CD4-positive, alpha-beta T cell treated with Interleukin-6 for 4 hours (primary cell): Measurements from ENCODE around the gene CLIP1.
"Not testable (repeated sequence)": the region's sequence is repeated elsewhere in the genome, so short reads cannot be mapped to it uniquely, and the experiment has no call there.

Source experiments
- DNase-seq: peaks from one replicate; pipeline ENCODE4 v3.0.0-alpha.2; 2020; ENCODE audit warnings: mixed read lengths

CLIP1 gene

DNA sequence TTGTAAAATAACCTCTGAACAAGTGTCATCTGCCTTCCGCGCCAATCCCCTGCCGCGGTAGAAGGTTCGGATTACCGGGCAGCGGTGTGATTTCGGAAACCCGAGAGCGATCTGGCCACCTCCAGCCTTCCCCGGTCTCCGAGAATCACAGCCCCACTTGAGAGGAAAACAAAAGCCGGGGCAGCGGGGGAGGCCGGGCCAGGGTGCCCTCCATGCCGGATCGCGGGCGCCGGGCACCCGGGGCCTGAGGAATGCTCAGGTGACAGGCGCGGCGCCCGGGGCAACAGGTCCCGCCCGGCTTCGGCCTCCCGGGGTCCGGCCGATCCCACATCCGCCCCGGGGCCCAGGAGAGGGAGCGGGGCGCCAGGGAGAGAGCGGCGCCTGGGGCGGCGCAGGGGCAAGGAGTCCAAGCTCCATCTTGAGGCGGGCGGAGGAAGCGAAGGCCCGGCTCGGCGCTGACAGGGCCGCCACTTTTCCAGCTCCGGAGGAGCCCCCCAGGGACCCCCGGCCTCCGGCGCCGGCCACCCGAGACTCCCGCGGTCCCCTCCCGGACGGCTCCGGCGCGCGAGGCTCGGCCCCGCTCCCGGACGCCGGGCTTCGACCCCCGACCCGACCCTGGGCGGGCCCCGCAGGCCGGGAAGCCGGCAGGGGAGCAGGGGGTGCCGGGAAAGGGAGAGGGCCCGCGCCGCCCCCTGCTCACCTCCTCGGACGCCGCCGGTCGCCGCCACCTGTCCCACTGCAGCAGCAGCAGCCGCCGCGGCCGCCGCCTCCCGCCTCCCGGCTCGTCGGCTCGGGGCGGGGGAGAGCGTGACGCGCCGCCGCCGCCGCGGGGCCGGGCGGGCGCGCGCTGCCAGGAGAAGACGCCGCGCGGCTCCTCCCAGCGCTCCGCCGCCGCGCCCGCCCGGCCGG lies at the start of gene CLIP1:
Gene CLIP1, minus strand, starts transcription at position 849 of the 909 bp plus-strand sequence. CDS start 42,217 bp downstream, outside the sequence.
- DNase-seq: peak; percentile 70

DNA sequence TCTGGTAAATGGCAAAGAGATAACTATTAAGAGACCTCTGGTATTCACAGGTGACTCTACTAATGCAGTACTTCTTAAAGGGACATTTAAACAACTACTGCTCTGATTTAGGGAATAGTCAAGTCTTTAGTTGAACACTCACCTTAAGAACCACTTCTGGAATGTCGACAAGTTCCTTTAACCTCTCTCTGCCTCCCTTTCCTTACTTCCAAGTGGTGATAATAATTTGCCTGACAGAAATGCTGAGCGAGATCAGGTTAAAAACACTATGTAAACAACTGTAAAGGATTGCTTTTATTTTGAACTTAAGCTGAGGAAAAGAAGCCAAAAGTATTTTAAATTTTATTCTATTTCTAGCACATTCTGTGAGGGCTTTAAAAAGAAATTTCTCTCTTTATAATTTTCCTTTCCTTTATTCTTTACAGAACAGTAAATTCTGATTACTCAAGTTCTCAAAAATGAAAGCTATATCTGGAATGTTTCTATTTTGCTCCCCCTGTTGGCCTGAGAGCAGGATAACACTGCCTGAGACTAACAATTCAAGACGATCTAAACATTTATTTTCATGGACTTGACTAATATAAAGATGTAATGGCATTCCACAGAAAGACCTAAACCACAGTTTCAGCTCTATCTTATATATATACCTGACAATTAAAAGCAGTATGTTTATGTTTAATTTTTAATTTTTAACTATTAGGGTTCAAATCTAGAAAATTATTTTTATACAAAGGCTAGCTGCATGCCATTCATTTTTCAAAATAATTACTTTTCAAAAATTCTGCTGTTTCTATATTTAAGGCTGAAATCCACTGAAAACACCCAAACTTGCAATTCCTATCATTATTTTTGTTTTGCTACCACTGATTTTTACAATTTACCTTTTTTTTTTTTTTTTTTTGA lies 49.1 kb upstream of the CLIP1 start:
- DNase-seq: peak; percentile 32

DNA sequence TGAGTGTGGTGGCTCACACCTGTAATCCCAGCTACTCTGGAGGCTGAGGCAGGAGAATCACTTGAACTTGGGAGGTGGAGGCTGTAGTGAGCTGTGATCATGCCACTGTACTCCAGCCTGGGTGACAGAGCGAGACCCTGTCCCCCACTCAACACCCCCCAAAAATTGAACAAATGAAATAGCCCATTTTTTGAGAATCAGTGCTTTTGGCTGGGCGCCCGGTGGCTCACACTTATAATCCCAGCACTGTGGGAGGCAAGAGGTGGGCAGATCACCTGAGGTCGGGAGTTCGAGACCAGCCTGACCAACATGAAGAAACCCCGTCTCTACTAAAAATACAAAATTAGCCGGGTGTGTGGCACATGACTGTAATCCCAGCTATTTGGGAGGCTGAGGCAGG lies 48.1 kb upstream of the CLIP1 start:
- DNase-seq: not testable (repeated sequence)

GRCh38 chr12:122469856-122470255 lies 47.4 kb upstream of the CLIP1 start:
- DNase-seq: not testable (repeated sequence)

GRCh38 chr12:122467983-122468382 lies 45.5 kb upstream of the CLIP1 start:
- DNase-seq: no peak

DNA sequence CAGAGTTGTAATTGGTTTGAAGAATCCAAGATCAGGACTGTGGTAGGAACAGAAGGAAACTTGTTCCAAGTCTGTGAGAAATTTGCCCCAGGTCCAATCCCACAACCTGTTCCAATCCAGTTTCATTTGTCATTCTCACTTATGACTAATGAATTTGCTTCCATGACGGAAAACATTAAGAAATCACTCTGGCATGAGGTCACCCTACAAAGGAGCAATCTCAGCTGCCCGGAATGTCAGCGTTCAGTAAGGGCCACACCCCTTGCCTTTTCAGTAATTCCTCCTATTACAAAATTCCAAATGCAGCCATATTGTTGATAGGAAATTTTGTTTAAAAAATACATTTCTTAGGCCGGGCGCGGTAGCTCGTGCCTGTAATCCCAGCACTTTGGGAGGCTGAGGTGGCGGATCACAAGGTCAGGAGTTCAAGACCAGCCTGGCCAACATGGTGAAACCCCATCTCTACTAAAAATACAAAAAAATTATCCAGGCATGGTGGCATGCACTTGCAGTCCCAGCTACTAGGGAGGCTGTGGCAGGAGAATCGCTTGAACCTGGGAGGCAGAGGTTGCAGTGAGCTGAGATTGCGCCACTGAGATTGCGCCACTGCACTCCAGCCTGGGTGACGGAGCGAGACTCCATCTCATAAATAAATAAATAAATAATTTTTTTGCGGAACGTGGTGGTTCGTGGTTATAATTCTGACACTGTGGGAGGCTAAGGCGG lies 42.0 kb upstream of the CLIP1 start:
- not testable (repeated sequence) for DNase-seq

GRCh38 chr12:122460641-122461040 lies 38.2 kb upstream of the CLIP1 start:
- no peak for DNase-seq

- DNase-seq: no peak
Observed at GRCh38 chr12:122460061-122460460, 37.6 kb upstream of the CLIP1 start.

DNA sequence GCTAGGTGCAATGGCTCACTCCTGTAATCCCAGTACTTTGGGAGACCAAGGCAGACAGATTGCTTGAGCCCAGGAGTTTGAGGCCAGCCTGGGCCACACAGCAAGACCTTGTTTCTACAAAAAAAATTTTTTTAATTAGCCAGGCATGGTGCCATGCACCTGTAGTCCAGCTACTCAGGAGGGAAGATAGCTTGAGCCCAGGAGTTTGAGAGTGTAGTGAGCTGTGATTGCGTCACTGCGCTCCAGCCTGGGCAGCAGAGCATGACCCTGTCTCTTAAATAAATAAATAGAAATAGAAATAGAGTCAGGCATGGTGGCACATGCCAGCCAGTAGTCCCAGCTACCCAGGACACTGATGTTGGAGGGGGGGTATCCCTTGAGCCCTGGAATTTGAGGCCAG lies 36.7 kb upstream of the CLIP1 start:
- DNase-seq: no peak

DNA sequence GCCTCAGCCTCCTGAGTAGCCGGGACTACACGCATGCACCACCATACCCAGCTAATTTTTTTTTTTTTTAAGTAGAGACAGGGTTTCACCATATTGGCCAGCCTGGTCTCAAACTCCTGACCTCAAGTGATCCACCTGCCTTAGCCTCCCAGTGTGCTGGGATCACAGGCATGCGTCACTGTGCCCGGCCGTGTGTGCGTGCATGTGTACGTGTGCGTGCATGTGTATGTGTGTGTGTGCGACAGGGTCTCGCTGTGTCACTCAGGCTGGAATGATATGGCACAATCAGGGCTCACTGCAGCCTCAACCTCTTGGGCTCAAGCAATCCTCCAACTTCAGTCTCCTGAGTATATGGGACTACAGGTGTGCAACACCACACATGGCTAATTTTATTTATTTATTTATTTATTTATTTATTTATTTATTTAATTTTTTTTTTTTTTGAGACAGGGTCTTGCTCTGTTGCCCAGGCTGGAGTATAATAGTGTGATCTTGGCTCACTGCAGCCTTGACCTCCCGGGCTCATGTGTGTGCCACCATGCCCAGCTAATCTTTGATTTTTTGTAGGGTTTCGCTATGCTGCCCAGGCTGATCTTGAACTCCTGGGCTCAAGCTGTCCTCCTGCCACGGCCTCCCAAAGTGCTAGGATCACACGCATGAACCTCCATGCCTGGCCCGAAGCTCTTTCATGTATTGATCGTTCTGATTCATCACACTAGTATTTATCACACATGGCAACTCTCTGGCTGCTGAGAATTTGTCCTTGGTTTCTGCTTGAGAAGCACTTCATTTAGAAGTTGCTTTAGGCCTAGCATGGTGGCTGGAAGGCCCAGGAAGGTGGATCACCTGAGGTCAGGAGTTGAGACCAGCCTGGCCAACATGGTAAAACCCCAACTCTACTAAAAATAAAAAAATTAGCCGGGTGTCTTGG lies 35.9 kb upstream of the CLIP1 start:
- no peak for DNase-seq

- no peak for DNase-seq
Observed at GRCh38 chr12:122457627-122458026, 35.2 kb upstream of the CLIP1 start.

GRCh38 chr12:122454739-122455138 lies 32.3 kb upstream of the CLIP1 start:
- no peak for DNase-seq

DNA sequence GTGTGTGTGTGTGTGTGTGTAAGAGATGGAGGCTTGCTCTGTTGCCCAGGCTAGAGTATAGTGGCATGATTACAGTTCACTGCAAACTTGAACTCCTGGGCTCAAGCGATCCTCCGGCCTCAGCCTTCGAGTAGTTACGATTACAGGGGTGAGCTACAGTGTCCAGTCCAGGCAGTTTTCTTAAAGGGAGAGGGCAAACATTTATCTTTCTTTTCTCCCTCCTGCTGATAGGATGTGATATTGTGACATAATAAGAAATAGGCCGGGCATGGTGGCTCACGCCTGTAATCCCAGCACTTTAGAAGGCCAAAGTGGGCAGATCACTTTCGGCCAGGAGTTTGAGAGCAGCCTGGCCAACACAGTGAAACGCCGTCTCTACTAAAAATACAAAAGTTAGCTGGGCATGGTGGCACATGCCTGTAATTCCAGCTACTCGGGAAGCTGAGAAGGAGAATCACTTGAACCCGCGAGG lies 31.8 kb upstream of the CLIP1 start:
- DNase-seq: no peak

GRCh38 chr12:122452701-122453285 lies 30.3 kb upstream of the CLIP1 start:
- peak; percentile 23 for DNase-seq

DNA sequence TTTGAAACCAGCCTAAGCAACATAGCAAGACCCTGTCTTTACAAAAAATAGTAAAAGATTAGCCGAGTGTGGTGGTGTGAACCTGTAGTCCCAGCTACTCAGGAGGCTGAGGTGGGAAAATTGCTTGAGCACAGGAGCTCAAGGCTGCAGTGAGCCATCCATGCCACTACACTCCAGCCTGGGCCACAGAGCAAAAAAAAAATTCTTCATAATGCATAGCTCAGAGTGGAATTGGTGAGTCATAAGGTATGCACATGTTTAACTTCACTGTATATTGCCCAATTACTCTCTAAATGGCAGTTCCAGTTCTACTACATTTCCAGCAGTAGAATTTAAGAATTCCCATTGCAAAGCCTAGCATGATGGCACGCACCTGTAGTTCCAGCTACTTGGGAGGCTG lies 26.8 kb upstream of the CLIP1 start:
- no peak for DNase-seq

DNA sequence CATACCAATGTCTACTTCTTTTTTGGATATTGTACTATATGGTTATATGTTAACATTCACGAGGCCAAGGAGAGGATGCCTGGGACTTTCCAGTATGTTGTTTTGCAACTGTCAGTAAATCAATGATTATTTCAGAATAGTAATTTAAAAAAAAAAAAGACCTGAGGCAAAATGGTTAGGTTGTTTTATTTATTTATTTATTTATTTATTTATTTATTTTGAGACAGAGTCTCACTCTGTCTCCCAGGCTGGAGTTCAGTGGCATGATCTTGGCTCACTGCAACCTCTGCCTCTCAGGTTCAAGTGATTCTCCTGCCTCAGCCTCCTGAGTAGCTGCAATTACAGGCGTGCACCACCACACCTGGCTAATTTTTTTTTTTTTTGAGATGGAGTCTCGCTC lies 25.4 kb upstream of the CLIP1 start:
- DNase-seq: not testable (repeated sequence)

DNA sequence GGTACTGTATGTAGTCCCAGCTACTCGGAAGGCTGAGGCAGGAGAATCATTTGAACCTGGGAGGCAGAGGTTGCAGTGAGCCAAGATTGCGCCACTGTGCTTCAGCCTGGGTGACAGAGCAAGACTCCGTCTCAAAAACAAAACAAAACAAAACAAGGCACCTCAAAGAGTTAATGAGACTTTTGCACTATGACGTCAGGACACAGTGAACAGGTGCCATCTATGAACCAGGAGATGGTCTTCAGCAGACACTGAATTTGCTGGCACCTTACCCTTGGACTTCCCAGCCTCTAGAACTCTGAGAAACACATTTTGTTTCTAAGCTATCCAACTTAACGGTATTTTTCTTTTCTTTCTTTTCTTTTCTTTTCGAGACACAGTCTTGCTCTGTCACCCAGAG lies 23.9 kb upstream of the CLIP1 start:
- DNase-seq: not testable (repeated sequence)

DNA sequence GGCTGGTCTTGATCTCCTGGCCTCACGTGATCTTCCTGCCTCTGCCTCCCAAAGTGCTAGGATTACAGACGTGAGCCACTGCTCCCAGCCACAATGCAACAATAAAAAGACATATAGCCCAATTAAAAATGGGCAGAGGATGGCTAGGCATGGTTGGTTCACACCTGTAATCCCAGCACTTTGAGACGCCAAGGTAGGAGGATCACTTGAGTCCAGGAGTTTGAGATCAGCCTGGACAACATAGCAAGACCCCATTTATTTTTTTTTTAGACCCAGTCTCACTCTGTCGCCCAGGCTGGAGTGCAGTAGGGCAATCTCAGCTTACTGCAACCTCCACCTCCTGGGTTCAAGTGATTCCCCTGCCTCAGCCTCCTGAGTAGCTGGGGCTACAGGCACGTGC lies 21.6 kb upstream of the CLIP1 start:
- DNase-seq: not testable (repeated sequence)

DNA sequence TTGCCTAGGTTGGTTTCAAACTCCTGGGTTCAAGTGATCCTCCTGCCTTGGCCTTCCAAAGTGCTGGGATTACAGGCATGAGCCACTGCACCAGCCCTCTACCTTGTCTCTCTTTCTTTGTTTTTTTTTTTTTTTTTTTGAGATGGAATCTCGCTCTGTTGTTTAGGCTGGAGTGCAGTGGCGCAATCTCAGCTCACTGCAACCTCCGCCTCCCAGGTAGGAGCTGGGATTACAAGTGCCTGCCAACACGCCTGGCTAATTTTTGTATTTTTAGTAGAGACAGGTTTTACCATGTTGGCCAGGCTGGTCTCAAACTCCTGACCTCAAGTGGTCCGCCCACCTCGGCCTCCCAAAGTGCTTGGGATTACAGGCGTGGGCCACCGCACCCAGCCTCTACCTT lies 16.4 kb upstream of the CLIP1 start:
- DNase-seq: not testable (repeated sequence)

GRCh38 chr12:122437656-122438121 lies 15.2 kb upstream of the CLIP1 start:
- no peak for DNase-seq

DNA sequence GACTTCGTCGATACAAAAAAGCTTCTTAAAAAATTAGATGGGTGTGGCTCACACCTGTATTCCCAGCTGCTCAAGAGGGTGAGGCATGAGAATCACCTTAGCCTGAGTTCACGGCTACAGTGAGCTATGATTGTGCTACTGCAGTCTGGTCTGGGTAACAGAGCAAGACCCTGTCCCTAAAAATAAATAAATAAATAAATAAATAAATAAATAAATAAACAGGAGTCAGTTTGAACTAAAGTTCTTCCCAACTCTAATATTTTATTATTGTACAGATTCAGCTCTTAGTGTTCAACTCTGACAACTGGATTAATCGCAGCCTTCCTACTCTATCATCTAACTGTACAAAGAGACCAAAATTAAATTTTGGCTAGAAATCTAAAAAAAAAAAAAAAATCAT lies 12.7 kb upstream of the CLIP1 start:
- DNase-seq: no peak
